ENCODE data around the gene CTNNBL1. TPM values are rescaled to one million over a fixed set of nuclear protein-coding genes. Genes with fewer than 3 reads are reported as not detected.

Gene CTNNBL1
- total RNA-seq, 2 donors from 2014 or later = 65.9 to 102 TPM

GRCh38 chr20:37762716-37763485 lies 69.1 kb downstream of the CTNNBL1 start:
- no peak overlapping the region for H3K27ac Mint-ChIP-seq
- no peaks in the 10 kb centered on the region for H3K27me3 Mint-ChIP-seq (ENCODE audit: low read depth)
- no peaks in the 10 kb centered on the region for H3K4me1 Mint-ChIP-seq (ENCODE audit: low read depth)
- H3K9me3 Mint-ChIP-seq = no peaks in the 10 kb centered on the region
- no peak for DNase-seq
- H3K36me3 Mint-ChIP-seq (ENCODE audit: insufficient read depth in 2 of 2) = peaks cover 0 to 2% of the 10 kb centered on the region in 2 donors
- ATAC-seq (replicated peaks in 1 of 2) = no peak
- H3K4me3 Mint-ChIP-seq = no peak overlapping the region

GRCh38 chr20:37764333-37764935 lies 70.6 kb downstream of the CTNNBL1 start:
- H3K36me3 Mint-ChIP-seq (ENCODE audit: insufficient read depth in 2 of 2) = peaks cover 0 to 2% of the 10 kb centered on the region in 2 donors
- no peak for DNase-seq
- no peaks in the 10 kb centered on the region for H3K4me1 Mint-ChIP-seq (ENCODE audit: low read depth)
- H3K4me3 Mint-ChIP-seq = no peak overlapping the region
- no peak for ATAC-seq (replicated peaks in 1 of 2)
- no peak overlapping the region for H3K27ac Mint-ChIP-seq
- no peaks in the 10 kb centered on the region for H3K27me3 Mint-ChIP-seq (ENCODE audit: low read depth)
- H3K9me3 Mint-ChIP-seq = no peaks in the 10 kb centered on the region

GRCh38 chr20:37770908-37771307 lies 77.1 kb downstream of the CTNNBL1 start:
- Mint-ChIP-seq H3K27me3 (ENCODE audit: low read depth) (no peaks in the 10 kb centered on the region), H3K4me3 (no peak overlapping the region), H3K9me3 (no peaks in the 10 kb centered on the region), H3K27ac (no peak overlapping the region), H3K4me1 (ENCODE audit: low read depth) (no peaks in the 10 kb centered on the region), H3K36me3 (ENCODE audit: insufficient read depth in 2 of 2) (peaks cover 0 to 4% of the 10 kb centered on the region in 2 donors)
- no peak for ATAC-seq (replicated peaks in 1 of 2)
- DNase-seq = no peak

GRCh38 chr20:37773291-37773826 lies 79.5 kb downstream of the CTNNBL1 start:
- Mint-ChIP-seq H3K9me3 (no peaks in the 10 kb centered on the region), H3K4me3 (no peak overlapping the region), H3K27ac (peak overlapping the region; percentile 46), H3K27me3 (ENCODE audit: low read depth) (no peaks in the 10 kb centered on the region), H3K36me3 (ENCODE audit: insufficient read depth in 2 of 2) (peaks cover 0 to 4% of the 10 kb centered on the region in 2 donors), H3K4me1 (ENCODE audit: low read depth) (no peaks in the 10 kb centered on the region)
- ATAC-seq (replicated peaks in 1 of 2) = no peak
- DNase-seq = no peak

- Mint-ChIP-seq H3K27ac (no peak overlapping the region), H3K27me3 (ENCODE audit: low read depth) (no peaks in the 10 kb centered on the region), H3K36me3 (ENCODE audit: insufficient read depth in 2 of 2) (peaks cover 0 to 4% of the 10 kb centered on the region in 2 donors), H3K9me3 (no peaks in the 10 kb centered on the region), H3K4me1 (ENCODE audit: low read depth) (no peaks in the 10 kb centered on the region), H3K4me3 (no peak overlapping the region)
- no peak for DNase-seq
- no peak for ATAC-seq (replicated peaks in 1 of 2)
Measured at GRCh38 chr20:37774156-37774555, 80.3 kb downstream of the CTNNBL1 start.

- H3K36me3 Mint-ChIP-seq (ENCODE audit: insufficient read depth in 2 of 2) = peaks cover 0 to 7% of the 10 kb centered on the region in 2 donors
- ATAC-seq (replicated peaks in 1 of 2) (no peak), DNase-seq (no peak)
- H3K27me3 Mint-ChIP-seq (ENCODE audit: low read depth) = no peaks in the 10 kb centered on the region
- no peak overlapping the region for H3K27ac Mint-ChIP-seq
- no peaks in the 10 kb centered on the region for H3K4me1 Mint-ChIP-seq (ENCODE audit: low read depth)
- H3K9me3 Mint-ChIP-seq = no peaks in the 10 kb centered on the region
- H3K4me3 Mint-ChIP-seq = no peak overlapping the region
Measured at GRCh38 chr20:37775200-37775599, 81.4 kb downstream of the CTNNBL1 start.

- Mint-ChIP-seq H3K36me3 (ENCODE audit: insufficient read depth in 2 of 2) (peaks cover 0 to 7% of the 10 kb centered on the region in 2 donors), H3K27ac (no peak overlapping the region), H3K4me3 (no peak overlapping the region), H3K9me3 (no peaks in the 10 kb centered on the region), H3K27me3 (ENCODE audit: low read depth) (no peaks in the 10 kb centered on the region), H3K4me1 (ENCODE audit: low read depth) (no peaks in the 10 kb centered on the region)
- ATAC-seq (replicated peaks in 1 of 2) = no peak
- no peak for DNase-seq
Measured at GRCh38 chr20:37776049-37776448, 82.2 kb downstream of the CTNNBL1 start.

- Mint-ChIP-seq H3K9me3 (no peaks in the 10 kb centered on the region), H3K27ac (no peak overlapping the region), H3K4me1 (ENCODE audit: low read depth) (no peaks in the 10 kb centered on the region), H3K4me3 (no peak overlapping the region), H3K27me3 (ENCODE audit: low read depth) (no peaks in the 10 kb centered on the region), H3K36me3 (ENCODE audit: insufficient read depth in 2 of 2) (peaks cover 0 to 7% of the 10 kb centered on the region in 2 donors)
- DNase-seq = no peak
- ATAC-seq (replicated peaks in 1 of 2) = no peak
Measured at GRCh38 chr20:37776526-37776925, 82.7 kb downstream of the CTNNBL1 start.

GRCh38 chr20:37777012-37777950 lies 83.5 kb downstream of the CTNNBL1 start:
- Mint-ChIP-seq H3K4me1 (ENCODE audit: low read depth) (no peaks in the 10 kb centered on the region), H3K4me3 (no peak overlapping the region), H3K27ac (no peak overlapping the region), H3K27me3 (ENCODE audit: low read depth) (no peaks in the 10 kb centered on the region), H3K9me3 (no peaks in the 10 kb centered on the region), H3K36me3 (ENCODE audit: insufficient read depth in 2 of 2) (peaks cover 0 to 7% of the 10 kb centered on the region in 2 donors)
- no peak for DNase-seq
- no peak for ATAC-seq (replicated peaks in 1 of 2)

GRCh38 chr20:37777988-37778659 lies 84.3 kb downstream of the CTNNBL1 start:
- H3K27me3 Mint-ChIP-seq (ENCODE audit: low read depth) = no peaks in the 10 kb centered on the region
- H3K4me3 Mint-ChIP-seq = no peak overlapping the region
- no peaks in the 10 kb centered on the region for H3K4me1 Mint-ChIP-seq (ENCODE audit: low read depth)
- peaks cover 0 to 7% of the 10 kb centered on the region in 2 donors for H3K36me3 Mint-ChIP-seq (ENCODE audit: insufficient read depth in 2 of 2)
- H3K27ac Mint-ChIP-seq = peak overlapping the region; percentile 39
- H3K9me3 Mint-ChIP-seq = no peaks in the 10 kb centered on the region
- no peak for DNase-seq
- no peak for ATAC-seq (replicated peaks in 1 of 2)

GRCh38 chr20:37781626-37782025 lies 87.8 kb downstream of the CTNNBL1 start:
- Mint-ChIP-seq H3K27ac (peak overlapping the region; percentile 55), H3K27me3 (ENCODE audit: low read depth) (no peaks in the 10 kb centered on the region), H3K4me1 (ENCODE audit: low read depth) (no peaks in the 10 kb centered on the region), H3K4me3 (no peak overlapping the region), H3K9me3 (no peaks in the 10 kb centered on the region), H3K36me3 (ENCODE audit: insufficient read depth in 2 of 2) (peaks cover 0 to 4% of the 10 kb centered on the region in 2 donors)
- no peak for ATAC-seq (replicated peaks in 1 of 2)
- DNase-seq = no peak

- Mint-ChIP-seq H3K27me3 (ENCODE audit: low read depth) (no peaks in the 10 kb centered on the region), H3K27ac (no peak overlapping the region), H3K4me1 (ENCODE audit: low read depth) (no peaks in the 10 kb centered on the region), H3K9me3 (no peaks in the 10 kb centered on the region), H3K36me3 (ENCODE audit: insufficient read depth in 2 of 2) (peaks cover 5 to 19% of the 10 kb centered on the region in 2 donors), H3K4me3 (no peak overlapping the region)
- no peak for DNase-seq
- no peak for ATAC-seq (replicated peaks in 1 of 2)
Measured at GRCh38 chr20:37786043-37786442, 92.2 kb downstream of the CTNNBL1 start.

Measured in activated T-cell treated with anti-CD3 and anti-CD28 coated beads, Interleukin-2, amount 50 U/mL, for 72 hours (primary cell).